Sigmoid colon (tissue), 7 donors: Measurements from ENCODE around the gene IL21R. TPM values are rescaled to one million over a fixed set of nuclear protein-coding genes. Genes with fewer than 3 reads are reported as not detected.
"Not testable (repeated sequence)": the region's sequence is repeated elsewhere in the genome, so short reads cannot be mapped to it uniquely, and the experiment has no call there.

Source experiments
- DNase-seq: peaks from one replicate; pipeline ENCODE4 v3.0.0-alpha.2; 2019
- H3K27ac ChIP-seq, 4 donors: fragments of 200-600 bp; sonication (generic); one replicate each; pipeline ENCODE4 v1.5.1; 2016 to 2019; ENCODE audit warnings: mild to moderate bottlenecking in 1 of 4
- H3K27me3 ChIP-seq, 3 donors: fragments of 200-600 bp; sonication (generic); one replicate each; pipeline ENCODE4 v1.5.1; 2019; ENCODE audit warnings: mild to moderate bottlenecking in 1 of 3
- H3K36me3 ChIP-seq, 4 donors: fragments of 200-600 bp; sonication (generic); one replicate each; pipeline ENCODE4 v1.5.1; 2016 to 2019
- H3K4me1 ChIP-seq, 4 donors: fragments of 200-600 bp; sonication (generic); one replicate each; pipeline ENCODE4 v1.5.1; 2017 to 2019
- H3K4me3 ChIP-seq, 4 donors: fragments of 200-600 bp; sonication (generic); one replicate each; pipeline ENCODE4 v1.5.1; 2017 to 2019; ENCODE audit warnings: mild to moderate bottlenecking in 2 of 4, moderate library complexity in 1 of 4
- H3K9me3 ChIP-seq, 4 donors: fragments of 200-600 bp in 3 of 4; sonication (generic) in 3 of 4; one replicate each; pipeline versions ENCODE4 v1.5.1 to v1.6.1; 2013 to 2019
- EP300 ChIP-seq, 4 donors: sonication (generic); formaldehyde crosslinking; IDR thresholded peaks; one replicate each; pipeline ENCODE4 v1.6.1; 2017; ENCODE audit warnings: antibody characterized with exemption in 4 of 4
- POLR2A ChIP-seq, 2 donors: fragments of 450-650 bp; IDR thresholded peaks; one replicate each; pipeline ENCODE4 v1.6.1; 2016; ENCODE audit warnings: antibody characterized with exemption in 2 of 2, mild to moderate bottlenecking in 2 of 2, moderate library complexity in 2 of 2
- POLR2AphosphoS5 ChIP-seq, 4 donors: sonication (generic); formaldehyde crosslinking; IDR thresholded peaks; one replicate each; pipeline ENCODE4 v1.6.1; 2017; ENCODE audit warnings: antibody characterized with exemption in 4 of 4
- WGBS, 2 donors: extraction: QIAGEN DNeasy Blood & Tissue Kit; methylation state at CpG; one replicate each; pipeline ENCODE4 v1.1.7; 2013; 5-methylcytosine and 5-hydroxymethylcytosine counted together
- intact Hi-C: fragments of 100-400 bp; cut with DNase I; formaldehyde crosslinking; loops from one replicate; pipeline ENCODE4 v1.15.1; 2023
- polyA plus RNA-seq, 3 donors: library from polyadenylated mRNA; stranded (reverse); fragments of 200-250 nt; gene quantifications; one replicate each; pipeline ENCODE4 v1.2.3, GENCODE V29; 2013
- total RNA-seq, 4 donors: library from RNA; depleted of rRNA; stranded (reverse); fragments of >200 nt; gene quantifications; one replicate each; pipeline ENCODE4 v1.1.0, GENCODE V29; 2016
- TF ChIP-seq, protein P1 (sequence below), 4 experiments: fragments of 450-650 bp in 3 of 4; fragments of 200-600 bp in 1 of 4; IDR thresholded peaks; one replicate each; pipeline ENCODE4 v1.5.1; 2016 to 2019; ENCODE audit warnings: antibody characterized with exemption in 4 of 4, mild to moderate bottlenecking in 3 of 4, moderate library complexity in 2 of 4
- donor health status: healthy with polysubstance abuse.
- donor health status: Bipolar disorder and iron deficiency.
- donor health status: healthy.

Gene IL21R
- total and polyA plus RNA-seq, 7 donors: under 0.01 to 7.9 (median 0.27) TPM; not detected in 2

GRCh38 chr16:27390151-27390550, 11.8 kb upstream of the IL21R start:
- Histone ChIP-seq H3K27me3 (no peaks in the 10 kb centered on the region), H3K4me1 (no peaks in the 10 kb centered on the region), H3K9me3 (peaks cover 0 to 9% (median 0%) of the 10 kb centered on the region in 4 donors), H3K27ac (no peak overlapping the region), H3K36me3 (no peaks in the 10 kb centered on the region), H3K4me3 (no peak overlapping the region)
- DNase-seq: no peak
- intact Hi-C loops: no loop called here
- TF ChIP-seq POLR2A (IDR thresholded peaks at IDR 0.05) (no peak), EP300 (IDR thresholded peaks at IDR 0.05) (no peak), POLR2AphosphoS5 (IDR thresholded peaks at IDR 0.05) (no peak)
- TF ChIP-seq, protein P1, sequence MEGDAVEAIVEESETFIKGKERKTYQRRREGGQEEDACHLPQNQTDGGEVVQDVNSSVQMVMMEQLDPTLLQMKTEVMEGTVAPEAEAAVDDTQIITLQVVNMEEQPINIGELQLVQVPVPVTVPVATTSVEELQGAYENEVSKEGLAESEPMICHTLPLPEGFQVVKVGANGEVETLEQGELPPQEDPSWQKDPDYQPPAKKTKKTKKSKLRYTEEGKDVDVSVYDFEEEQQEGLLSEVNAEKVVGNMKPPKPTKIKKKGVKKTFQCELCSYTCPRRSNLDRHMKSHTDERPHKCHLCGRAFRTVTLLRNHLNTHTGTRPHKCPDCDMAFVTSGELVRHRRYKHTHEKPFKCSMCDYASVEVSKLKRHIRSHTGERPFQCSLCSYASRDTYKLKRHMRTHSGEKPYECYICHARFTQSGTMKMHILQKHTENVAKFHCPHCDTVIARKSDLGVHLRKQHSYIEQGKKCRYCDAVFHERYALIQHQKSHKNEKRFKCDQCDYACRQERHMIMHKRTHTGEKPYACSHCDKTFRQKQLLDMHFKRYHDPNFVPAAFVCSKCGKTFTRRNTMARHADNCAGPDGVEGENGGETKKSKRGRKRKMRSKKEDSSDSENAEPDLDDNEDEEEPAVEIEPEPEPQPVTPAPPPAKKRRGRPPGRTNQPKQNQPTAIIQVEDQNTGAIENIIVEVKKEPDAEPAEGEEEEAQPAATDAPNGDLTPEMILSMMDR (IDR thresholded peaks at IDR 0.05): no peak

DNA sequence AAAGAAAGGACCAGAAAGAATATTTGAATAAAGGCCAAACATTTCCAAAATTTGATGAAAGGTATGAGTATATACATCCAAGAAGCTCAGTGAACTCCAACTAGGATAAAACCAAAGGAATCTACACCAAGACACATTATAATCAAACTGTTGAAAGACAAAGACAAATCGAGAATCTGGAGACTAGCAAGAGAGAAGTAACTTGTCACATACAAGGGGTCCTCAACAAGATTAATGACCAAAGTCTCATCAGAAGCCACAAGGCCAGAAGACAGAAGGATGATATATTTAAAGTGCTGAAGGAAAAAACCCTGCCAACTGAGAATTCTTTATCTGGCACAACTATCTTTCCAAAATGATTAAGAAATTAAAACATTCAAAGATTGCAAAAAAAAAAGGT, 9.3 kb upstream of the IL21R start:
- no peak overlapping the region for H3K27ac ChIP-seq
- no peak for TF ChIP-seq POLR2A (IDR thresholded peaks at IDR 0.05)
- TF ChIP-seq, protein P1 (IDR thresholded peaks at IDR 0.05): no peak
- no peak for TF ChIP-seq POLR2AphosphoS5 (IDR thresholded peaks at IDR 0.05)
- TF ChIP-seq EP300 (IDR thresholded peaks at IDR 0.05): no peak
- H3K36me3 ChIP-seq: no peaks in the 10 kb centered on the region
- H3K9me3 ChIP-seq: peaks cover 0 to 10% (median under 1%) of the 10 kb centered on the region in 4 donors
- intact Hi-C loops: no loop called here
- no peaks in the 10 kb centered on the region for H3K27me3 ChIP-seq
- H3K4me1 ChIP-seq: no peaks in the 10 kb centered on the region
- no peak for DNase-seq
- 79 to 83% methylated on average over 1 of the region's 1 CpG for WGBS, 2 donors
- no peak overlapping the region for H3K4me3 ChIP-seq

- Histone ChIP-seq H3K27ac (no peak overlapping the region), H3K4me3 (no peak overlapping the region), H3K9me3 (peaks cover 0 to 10% (median under 1%) of the 10 kb centered on the region in 4 donors), H3K4me1 (no peaks in the 10 kb centered on the region), H3K36me3 (no peaks in the 10 kb centered on the region), H3K27me3 (no peaks in the 10 kb centered on the region)
- DNase-seq: no peak
- no peak for TF ChIP-seq POLR2A (IDR thresholded peaks at IDR 0.05)
- no peak for TF ChIP-seq POLR2AphosphoS5 (IDR thresholded peaks at IDR 0.05)
- TF ChIP-seq, protein P1 (IDR thresholded peaks at IDR 0.05): no peak
- no peak for TF ChIP-seq EP300 (IDR thresholded peaks at IDR 0.05)
- intact Hi-C loops: no loop called here
Measured at GRCh38 chr16:27394516-27394915, 7.5 kb upstream of the IL21R start.

DNA sequence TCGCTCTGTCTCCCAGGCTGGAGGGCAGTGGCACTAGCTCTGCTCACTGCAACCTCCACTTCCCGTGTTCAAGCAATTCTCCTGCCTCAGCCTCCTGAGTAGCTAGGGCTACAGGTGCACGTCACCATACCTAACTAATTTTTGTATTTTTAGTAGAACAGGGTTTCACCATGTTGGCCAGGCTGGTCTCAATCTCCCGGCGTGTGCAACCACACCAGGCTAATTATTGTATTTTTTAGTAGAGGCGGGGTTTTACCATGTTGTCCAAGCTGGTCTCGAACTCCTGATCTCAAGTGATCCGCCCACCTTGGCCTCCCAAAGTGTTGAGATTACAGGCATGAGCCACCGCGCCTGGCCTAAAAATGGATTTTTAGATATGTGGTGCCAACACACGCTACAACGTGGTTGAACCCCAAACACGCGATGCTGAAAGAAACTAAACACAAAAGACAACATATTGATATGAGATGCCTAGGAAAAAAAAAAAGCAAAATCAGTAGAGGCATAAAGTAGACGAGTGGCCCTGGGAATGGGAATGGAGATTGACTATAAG, 3.6 kb upstream of the IL21R start:
- peaks cover 0 to 10% (median under 1%) of the 10 kb centered on the region in 4 donors for H3K9me3 ChIP-seq
- H3K27me3 ChIP-seq: peaks cover 0 to 18% (median 0%) of the 10 kb centered on the region in 3 donors
- intact Hi-C loops, H3K4me3 ChIP-seq, DNase-seq, H3K36me3 ChIP-seq, H3K27ac ChIP-seq: not testable (repeated sequence)
- WGBS, 2 donors: 79 to 82% methylated on average over 15 of the region's 15 CpGs
- peaks cover 0 to 12% (median 4%) of the 10 kb centered on the region in 4 donors for H3K4me1 ChIP-seq

GRCh38 chr16:27398894-27399853, 2.8 kb upstream of the IL21R start:
- Histone ChIP-seq H3K4me3 (no peak overlapping the region), H3K27me3 (peaks cover 0 to 25% (median 0%) of the 10 kb centered on the region in 3 donors), H3K4me1 (peaks cover 0 to 12% (median 4%) of the 10 kb centered on the region in 4 donors), H3K36me3 (no peaks in the 10 kb centered on the region), H3K27ac (no peak overlapping the region), H3K9me3 (peaks cover 0 to 5% (median under 1%) of the 10 kb centered on the region in 4 donors)
- no peak for TF ChIP-seq POLR2AphosphoS5 (IDR thresholded peaks at IDR 0.05)
- TF ChIP-seq, protein P1 (IDR thresholded peaks at IDR 0.05): no peak
- TF ChIP-seq EP300 (IDR thresholded peaks at IDR 0.05): no peak
- TF ChIP-seq POLR2A (IDR thresholded peaks at IDR 0.05): no peak
- intact Hi-C loops: no loop called here
- 70 to 87% methylated on average over 8 of the region's 8 CpGs for WGBS, 2 donors
- DNase-seq: no peak
